H4 (cell line): Measurements from ENCODE around the gene SLIT1. TPM values are rescaled to one million over a fixed set of nuclear protein-coding genes. Genes with fewer than 3 reads are reported as not detected.

Experiments
- DNase-seq: peaks from one replicate; pipeline ENCODE4 v3.0.0-alpha.2; 2015; ENCODE audit warnings: low spot score
- total RNA-seq: library from RNA; depleted of rRNA; stranded (reverse); fragments of >200 nt; shearing (Covaris generic); gene quantifications from 2 replicates; pipeline ENCODE4 v1.2.3, GENCODE V29; 2014; rRNA removed

The SLIT1 gene
- total RNA-seq: 0.10 TPM in 1 of 2 replicates, not detected in the other

GRCh38 chr10:97185326-97186058, at the start of gene SLIT1:
Gene SLIT1, minus strand, starts transcription at chr10:97185959. Its CDS starts 285 bp downstream, at chr10:97185674.
- DNase-seq: no peak

- no peak for DNase-seq
Observed at GRCh38 chr10:97235353-97235752, 49.6 kb upstream of the SLIT1 start.

- peak; percentile 36 for DNase-seq
Observed at GRCh38 chr10:97234400-97234799, 48.6 kb upstream of the SLIT1 start.

GRCh38 chr10:97230146-97230545, 44.4 kb upstream of the SLIT1 start:
- DNase-seq: no peak

- DNase-seq: no peak
Observed at GRCh38 chr10:97229322-97230015, 43.7 kb upstream of the SLIT1 start.

- no peak for DNase-seq
Observed at GRCh38 chr10:97228775-97229157, 43.0 kb upstream of the SLIT1 start.

GRCh38 chr10:97228130-97228774, 42.5 kb upstream of the SLIT1 start:
- no peak for DNase-seq

GRCh38 chr10:97226398-97226797, 40.6 kb upstream of the SLIT1 start:
- DNase-seq: no peak

GRCh38 chr10:97224483-97225435, 39.0 kb upstream of the SLIT1 start:
- no peak for DNase-seq

- no peak for DNase-seq
Observed at GRCh38 chr10:97222326-97222961, 36.7 kb upstream of the SLIT1 start.

GRCh38 chr10:97220355-97220754, 34.6 kb upstream of the SLIT1 start:
- no peak for DNase-seq

- DNase-seq: no peak
Observed at GRCh38 chr10:97217299-97217698, 31.5 kb upstream of the SLIT1 start.

GRCh38 chr10:97215619-97216260, 30.0 kb upstream of the SLIT1 start:
- no peak for DNase-seq

- DNase-seq: no peak
Observed at GRCh38 chr10:97213431-97213830, 27.7 kb upstream of the SLIT1 start.

- no peak for DNase-seq
Observed at GRCh38 chr10:97211229-97211628, 25.5 kb upstream of the SLIT1 start.

- DNase-seq: peak; percentile 64
Observed at GRCh38 chr10:97210543-97210960, 24.8 kb upstream of the SLIT1 start.

- no peak for DNase-seq
Observed at GRCh38 chr10:97207756-97208346, 22.1 kb upstream of the SLIT1 start.

- DNase-seq: no peak
Observed at GRCh38 chr10:97207131-97207530, 21.4 kb upstream of the SLIT1 start.

- DNase-seq: no peak
Observed at GRCh38 chr10:97204826-97205679, 19.3 kb upstream of the SLIT1 start.
